ENCODE data around the gene ADTRP. TPM values are rescaled to one million over a fixed set of nuclear protein-coding genes. Genes with fewer than 3 reads are reported as not detected.

The ADTRP gene
- total RNA-seq, 1 donor from 2014 or later, result 2.0 TPM

GRCh38 chr6:11756292-11756691, 22.3 kb downstream of the ADTRP start:
- ChIA-PET CTCF (no interaction called here), POLR2A (no interaction called here)
- Mint-ChIP-seq H3K4me3 (no peak overlapping the region), H3K27ac (no peak overlapping the region), H3K4me1 (no peaks in the 10 kb centered on the region), H3K27me3 (peaks cover 11% of the 10 kb centered on the region), H3K36me3 (ENCODE audit: low read depth) (no peaks in the 10 kb centered on the region), H3K9me3 (peaks cover 4% of the 10 kb centered on the region)
- intact Hi-C loops (cut with micrococcal nuclease), result no loop called here
- ATAC-seq (ENCODE audit: low read depth) (no peak), DNase-seq (no peak)
- no peak for TF ChIP-seq CTCF (IDR thresholded peaks at IDR 0.05)

- no peak for TF ChIP-seq CTCF (IDR thresholded peaks at IDR 0.05)
- Mint-ChIP-seq H3K4me1 (no peaks in the 10 kb centered on the region), H3K4me3 (no peak overlapping the region), H3K27me3 (peaks cover 11% of the 10 kb centered on the region), H3K36me3 (ENCODE audit: low read depth) (no peaks in the 10 kb centered on the region), H3K9me3 (peaks cover 4% of the 10 kb centered on the region), H3K27ac (no peak overlapping the region)
- POLR2A ChIA-PET, result no interaction called here
- intact Hi-C loops (cut with micrococcal nuclease), result no loop called here
- CTCF ChIA-PET, result no interaction called here
- DNase-seq (no peak), ATAC-seq (ENCODE audit: low read depth) (no peak)
Measured at GRCh38 chr6:11755725-11756124, 22.9 kb downstream of the ADTRP start.

- intact Hi-C loops (cut with micrococcal nuclease), result no loop called here
- ChIA-PET CTCF (no interaction called here), POLR2A (no interaction called here)
- H3K36me3 Mint-ChIP-seq (ENCODE audit: low read depth), result no peaks in the 10 kb centered on the region
- H3K27me3 Mint-ChIP-seq, result peaks cover 11% of the 10 kb centered on the region
- TF ChIP-seq CTCF (IDR thresholded peaks at IDR 0.05), result no peak
- H3K9me3 Mint-ChIP-seq, result peaks cover 4% of the 10 kb centered on the region
- DNase-seq, result no peak
- no peak overlapping the region for H3K27ac Mint-ChIP-seq
- no peak overlapping the region for H3K4me3 Mint-ChIP-seq
- no peaks in the 10 kb centered on the region for H3K4me1 Mint-ChIP-seq
- ATAC-seq (ENCODE audit: low read depth), result no peak
Measured at GRCh38 chr6:11754625-11755271, 23.9 kb downstream of the ADTRP start.

GRCh38 chr6:11753798-11754197, 24.8 kb downstream of the ADTRP start:
- POLR2A ChIA-PET, result no interaction called here

GRCh38 chr6:11752360-11752759, 26.2 kb downstream of the ADTRP start:
- Mint-ChIP-seq H3K36me3 (ENCODE audit: low read depth) (no peaks in the 10 kb centered on the region), H3K4me1 (no peaks in the 10 kb centered on the region), H3K27ac (no peak overlapping the region), H3K9me3 (peaks cover 1% of the 10 kb centered on the region), H3K4me3 (no peak overlapping the region), H3K27me3 (peaks cover 11% of the 10 kb centered on the region)
- no peak for TF ChIP-seq CTCF (IDR thresholded peaks at IDR 0.05)
- ChIA-PET CTCF (no interaction called here), POLR2A (no interaction called here)
- DNase-seq (no peak), ATAC-seq (ENCODE audit: low read depth) (no peak)
- intact Hi-C loops (cut with micrococcal nuclease), result no loop called here

More at GRCh38 chr6:11753798-11754197, 24.8 kb downstream of the ADTRP start:
- H3K9me3 Mint-ChIP-seq, result peaks cover 4% of the 10 kb centered on the region
- TF ChIP-seq CTCF (IDR thresholded peaks at IDR 0.05), result no peak
- no peak overlapping the region for H3K27ac Mint-ChIP-seq
- CTCF ChIA-PET, result no interaction called here
- H3K4me1 Mint-ChIP-seq, result no peaks in the 10 kb centered on the region
- no peaks in the 10 kb centered on the region for H3K36me3 Mint-ChIP-seq (ENCODE audit: low read depth)
- ATAC-seq (ENCODE audit: low read depth) (no peak), DNase-seq (no peak)
- intact Hi-C loops (cut with micrococcal nuclease), result no loop called here
- no peak overlapping the region for H3K4me3 Mint-ChIP-seq
- H3K27me3 Mint-ChIP-seq, result peaks cover 11% of the 10 kb centered on the region
